BLaER1 treated with 17β-estradiol and CSF1 and Interleukin-3, amounts not matched to agents 10 nM and 100 nM (cell line): ENCODE measurements around the gene RPRD1B.

ENCODE experiments used
- H3K27ac ChIP-seq, 11 experiments: shearing (Covaris generic); formaldehyde crosslinking; 2 replicates each; pipeline ENCODE4 v1.8.1; 2022
- H3K27me3 ChIP-seq, 11 experiments: shearing (Covaris generic); formaldehyde crosslinking; 2 replicates each; pipeline ENCODE4 v1.8.1; 2022
- H3K36me3 ChIP-seq, 11 experiments: shearing (Covaris generic); formaldehyde crosslinking; 2 replicates each; pipeline ENCODE4 v1.8.1; 2022
- H3K4me1 ChIP-seq, 10 experiments: shearing (Covaris generic); formaldehyde crosslinking; 2 replicates each; pipeline ENCODE4 v1.8.1; 2022
- H3K4me2 ChIP-seq, 11 experiments: shearing (Covaris generic); formaldehyde crosslinking; 2 replicates each; pipeline ENCODE4 v1.8.1; 2022
- H3K4me3 ChIP-seq, 10 experiments: shearing (Covaris generic); formaldehyde crosslinking; 2 replicates each; pipeline ENCODE4 v1.8.1; 2022
- H3K9ac ChIP-seq, 11 experiments: shearing (Covaris generic); formaldehyde crosslinking; 2 replicates each; pipeline ENCODE4 v1.8.1; 2022
- H3K9me3 ChIP-seq, 11 experiments: shearing (Covaris generic); formaldehyde crosslinking; replicated peaks in 1 of 11; 2 replicates each; pipeline ENCODE4 v1.8.1; 2022
- H4K20me1 ChIP-seq, 11 experiments: shearing (Covaris generic); formaldehyde crosslinking; 2 replicates each; pipeline ENCODE4 v1.8.1; 2022
- Cebpa-rat ChIP-seq, 11 experiments: shearing (Covaris generic); IDR thresholded peaks; 2 replicates each; pipeline ENCODE4 v1.8.1; 2022

The RPRD1B gene

DNA sequence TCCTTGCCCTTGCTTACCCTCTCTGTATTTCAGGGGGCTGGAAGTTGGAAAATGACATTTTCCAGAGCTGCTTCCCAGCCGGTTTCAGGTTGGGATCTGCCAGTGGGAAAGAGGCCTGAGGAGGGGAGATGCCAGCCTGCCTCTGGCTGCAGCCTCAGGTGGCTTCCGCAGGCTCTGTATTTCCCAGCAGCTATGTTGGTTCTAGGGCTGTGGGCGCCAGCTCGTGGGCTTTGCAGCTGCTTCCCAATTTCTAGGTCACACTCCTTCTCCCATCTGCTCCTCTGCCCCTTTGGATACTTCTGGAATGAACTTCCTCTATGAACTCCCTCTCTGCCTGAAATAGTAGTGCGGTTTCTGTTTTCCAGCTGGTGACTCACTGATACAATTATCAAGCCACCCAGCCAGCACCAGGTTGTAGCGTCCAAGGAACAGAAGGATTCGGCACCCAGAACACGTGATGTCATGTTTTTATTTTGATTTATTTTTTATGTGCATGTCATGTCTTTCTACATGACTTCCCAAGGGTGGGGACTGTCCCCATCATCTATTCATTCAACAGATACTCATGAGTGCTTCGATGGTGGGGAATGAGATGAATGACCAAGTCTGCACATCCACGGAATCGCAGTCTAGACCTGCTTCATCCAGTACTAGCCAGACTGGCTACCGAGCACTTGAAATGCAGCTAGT, 93.5 kb downstream of the RPRD1B start:
- Histone ChIP-seq H3K27me3 (no peaks in the 10 kb centered on the region), H3K9ac (no peak overlapping the region), H3K4me1 (peaks cover 0 to 10% (median 0%) of the 10 kb centered on the region in 10 experiments; a peak in 6 of 20 replicates), H3K36me3 (no peaks in the 10 kb centered on the region), H3K4me2 (0 out of 22 replicates have a peak overlapping the region, but pooled peaks of 1 of the 11 experiments have one; percentile 5), H4K20me1 (no peaks in the 10 kb centered on the region), H3K9me3 (no peaks in the 10 kb centered on the region), H3K4me3 (no peak overlapping the region), H3K27ac (no peak overlapping the region)
- no peak for TF ChIP-seq Cebpa-rat (IDR thresholded peaks at IDR 0.05)

GRCh38 chr20:38127920-38128528, 94.5 kb downstream of the RPRD1B start:
- no peak for TF ChIP-seq Cebpa-rat (IDR thresholded peaks at IDR 0.05)
- no peaks in the 10 kb centered on the region for H3K9me3 ChIP-seq
- H4K20me1 ChIP-seq: no peaks in the 10 kb centered on the region
- H3K36me3 ChIP-seq: no peaks in the 10 kb centered on the region
- no peaks in the 10 kb centered on the region for H3K27me3 ChIP-seq
- no peak overlapping the region for H3K9ac ChIP-seq
- peaks cover 0 to 10% (median 0%) of the 10 kb centered on the region in 10 experiments; a peak in 6 of 20 replicates for H3K4me1 ChIP-seq
- no peak overlapping the region for H3K4me2 ChIP-seq
- H3K27ac ChIP-seq: no peak overlapping the region
- H3K4me3 ChIP-seq: no peak overlapping the region

GRCh38 chr20:38128691-38129090, 95.1 kb downstream of the RPRD1B start:
- Histone ChIP-seq H3K27ac (no peak overlapping the region), H3K9ac (no peak overlapping the region), H3K9me3 (no peaks in the 10 kb centered on the region), H4K20me1 (no peaks in the 10 kb centered on the region), H3K36me3 (no peaks in the 10 kb centered on the region), H3K4me3 (no peak overlapping the region), H3K4me2 (no peak overlapping the region), H3K4me1 (peaks cover 0 to 10% (median under 1%) of the 10 kb centered on the region in 10 experiments; a peak in 8 of 20 replicates), H3K27me3 (no peaks in the 10 kb centered on the region)
- no peak for TF ChIP-seq Cebpa-rat (IDR thresholded peaks at IDR 0.05)

- Histone ChIP-seq H3K4me1 (peaks cover 4 to 15% (median 7%) of the 10 kb centered on the region in 10 experiments), H3K9me3 (no peaks in the 10 kb centered on the region), H3K9ac (no peak overlapping the region), H3K27me3 (no peaks in the 10 kb centered on the region), H4K20me1 (no peaks in the 10 kb centered on the region), H3K4me2 (no peak overlapping the region), H3K27ac (no peak overlapping the region), H3K4me3 (no peak overlapping the region), H3K36me3 (no peaks in the 10 kb centered on the region)
- TF ChIP-seq Cebpa-rat (IDR thresholded peaks at IDR 0.05): no peak
These were observed 95.8 kb downstream of the RPRD1B start for GRCh38 chr20:38129248-38129865.

- Histone ChIP-seq H3K36me3 (no peaks in the 10 kb centered on the region), H4K20me1 (no peaks in the 10 kb centered on the region), H3K4me3 (no peak overlapping the region), H3K4me1 (peaks cover 11 to 22% (median 14%) of the 10 kb centered on the region in 10 experiments), H3K27me3 (no peaks in the 10 kb centered on the region), H3K9me3 (no peaks in the 10 kb centered on the region), H3K4me2 (no peak overlapping the region), H3K9ac (no peak overlapping the region), H3K27ac (no peak overlapping the region)
- TF ChIP-seq Cebpa-rat (IDR thresholded peaks at IDR 0.05): no peak
These were observed 96.5 kb downstream of the RPRD1B start for GRCh38 chr20:38129893-38130609.

- Histone ChIP-seq H3K36me3 (no peaks in the 10 kb centered on the region), H3K27ac (no peak overlapping the region), H3K4me1 (peaks cover 13 to 30% (median 18%) of the 10 kb centered on the region in 10 experiments), H3K27me3 (no peaks in the 10 kb centered on the region), H3K4me2 (no peak overlapping the region), H4K20me1 (no peaks in the 10 kb centered on the region), H3K9ac (no peak overlapping the region), H3K4me3 (no peak overlapping the region), H3K9me3 (no peaks in the 10 kb centered on the region)
- TF ChIP-seq Cebpa-rat (IDR thresholded peaks at IDR 0.05): no peak
These were observed 97.4 kb downstream of the RPRD1B start for GRCh38 chr20:38130687-38131587.

DNA sequence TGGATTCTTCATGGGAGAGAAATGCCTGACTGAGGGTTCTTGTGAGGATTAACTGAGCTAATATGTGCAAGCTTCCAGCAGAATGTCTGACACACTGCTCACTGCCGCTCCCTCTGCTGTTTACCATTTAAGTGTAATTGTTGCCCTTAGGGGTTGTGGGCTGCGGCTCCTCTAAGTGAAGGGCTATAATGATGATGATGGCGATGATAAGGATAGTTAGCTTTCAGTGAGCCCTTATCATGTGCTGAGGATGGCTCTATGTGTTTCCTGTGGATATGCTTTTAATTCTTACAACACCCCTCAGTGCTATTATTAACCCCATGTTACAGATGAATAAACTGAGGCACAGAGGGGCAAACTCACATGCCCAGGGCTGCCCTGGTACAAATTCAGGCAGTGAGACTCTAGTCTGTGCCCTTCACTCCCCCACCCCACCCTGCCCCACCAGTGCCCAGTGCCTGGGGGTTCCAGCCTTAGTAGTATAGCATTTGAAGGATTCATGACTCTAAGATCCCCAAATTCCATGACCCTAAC, 98.1 kb downstream of the RPRD1B start:
- no peak overlapping the region for H3K9ac ChIP-seq
- H3K36me3 ChIP-seq: no peaks in the 10 kb centered on the region
- H3K4me1 ChIP-seq: peaks cover 13 to 32% (median 18%) of the 10 kb centered on the region in 10 experiments
- H3K27ac ChIP-seq: no peak overlapping the region
- H3K9me3 ChIP-seq: no peaks in the 10 kb centered on the region
- H3K4me2 ChIP-seq: no peak overlapping the region
- no peak overlapping the region for H3K4me3 ChIP-seq
- no peak for TF ChIP-seq Cebpa-rat (IDR thresholded peaks at IDR 0.05)
- no peaks in the 10 kb centered on the region for H4K20me1 ChIP-seq
- H3K27me3 ChIP-seq: no peaks in the 10 kb centered on the region

GRCh38 chr20:38132156-38132909, 98.8 kb downstream of the RPRD1B start:
- Histone ChIP-seq H3K27me3 (no peaks in the 10 kb centered on the region), H3K4me1 (peaks cover 13 to 25% (median 16%) of the 10 kb centered on the region in 10 experiments), H3K9ac (no peak overlapping the region), H3K9me3 (no peaks in the 10 kb centered on the region), H3K36me3 (no peaks in the 10 kb centered on the region), H3K4me2 (no peak overlapping the region), H3K27ac (no peak overlapping the region), H4K20me1 (no peaks in the 10 kb centered on the region), H3K4me3 (no peak overlapping the region)
- no peak for TF ChIP-seq Cebpa-rat (IDR thresholded peaks at IDR 0.05)
